Cardiac muscle cell (in vitro differentiated cells and primary cell): ENCODE measurements around the gene RBM5. TPM values are rescaled to one million over a fixed set of nuclear protein-coding genes. Genes with fewer than 3 reads are reported as not detected.

ENCODE experiments used
- DNase-seq, 2 donors: peaks; one replicate each; pipeline versions ENCODE4 v3.0.0 to v3.0.0-alpha.2; 2010 to 2017; ENCODE audit warnings: low read depth in 1 of 2, low spot score in 1 of 2
- H3K27ac ChIP-seq: fragments of 200-600 bp; sonication (generic); 2 replicates; pipeline ENCODE4 v1.5.1; 2016
- H3K27me3 ChIP-seq: fragments of 200-600 bp; sonication (generic); 2 replicates; pipeline ENCODE4 v1.6.0; 2016; ENCODE audit warnings: control low read depth
- H3K36me3 ChIP-seq: fragments of 200-600 bp; sonication (generic); 2 replicates; pipeline ENCODE4 v1.5.1; 2016; ENCODE audit warnings: control low read depth
- H3K4me1 ChIP-seq: fragments of 200-600 bp; sonication (generic); 2 replicates; pipeline ENCODE4 v1.8.1; 2017; ENCODE audit warnings: low read depth, mild to moderate bottlenecking, mixed run types
- H3K4me3 ChIP-seq: fragments of 200-600 bp; sonication (generic); 2 replicates; pipeline ENCODE4 v1.5.1; 2016; ENCODE audit warnings: mild to moderate bottlenecking
- H3K9me3 ChIP-seq: fragments of 200-600 bp; sonication (generic); 2 replicates; pipeline ENCODE4 v1.5.1; 2017; ENCODE audit warnings: low read depth, mild to moderate bottlenecking, control low read depth
- polyA plus RNA-seq: library from polyadenylated mRNA; unstranded; fragments of >200 nt; fragmentation: Nextera tagmentation; extraction: Ambion mirVana; gene quantifications from 2 replicates; pipeline ENCODE4 v1.2.1, GENCODE V29; 2016
- total RNA-seq: library from RNA; depleted of rRNA; stranded (reverse); fragments of >200 nt; gene quantifications from 2 replicates; pipeline ENCODE4 v1.2.3, GENCODE V29; 2016
- TF ChIP-seq, protein P1 (sequence below): IDR thresholded peaks from 2 replicates; pipeline ENCODE4 v1.5.1; 2012; ENCODE audit warnings: low read depth, mild to moderate bottlenecking, low read length

Gene RBM5
- total and polyA plus RNA-seq, 2 experiments from 2014 or later: 130 to 439 TPM

DNA sequence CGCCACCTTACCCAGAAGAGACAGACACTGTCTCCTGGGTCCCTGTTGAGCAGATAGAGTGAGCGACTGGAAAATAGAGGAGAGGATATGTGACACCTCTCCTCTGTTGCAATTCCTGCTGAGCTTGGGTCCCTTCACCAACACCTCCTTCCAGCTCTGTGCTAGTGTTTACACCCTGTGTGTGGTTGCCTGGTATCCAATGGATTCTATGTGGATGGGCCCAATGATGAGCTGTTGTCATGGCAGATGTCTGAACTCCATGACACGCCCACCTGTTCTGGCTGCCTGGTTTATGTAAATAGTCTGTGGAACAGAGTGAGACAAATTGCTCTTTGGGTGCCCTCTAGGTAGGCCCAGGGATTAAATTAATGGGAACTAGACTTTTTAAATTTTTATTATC, 23.7 kb downstream of the RBM5 start:
- TF ChIP-seq, protein P1, sequence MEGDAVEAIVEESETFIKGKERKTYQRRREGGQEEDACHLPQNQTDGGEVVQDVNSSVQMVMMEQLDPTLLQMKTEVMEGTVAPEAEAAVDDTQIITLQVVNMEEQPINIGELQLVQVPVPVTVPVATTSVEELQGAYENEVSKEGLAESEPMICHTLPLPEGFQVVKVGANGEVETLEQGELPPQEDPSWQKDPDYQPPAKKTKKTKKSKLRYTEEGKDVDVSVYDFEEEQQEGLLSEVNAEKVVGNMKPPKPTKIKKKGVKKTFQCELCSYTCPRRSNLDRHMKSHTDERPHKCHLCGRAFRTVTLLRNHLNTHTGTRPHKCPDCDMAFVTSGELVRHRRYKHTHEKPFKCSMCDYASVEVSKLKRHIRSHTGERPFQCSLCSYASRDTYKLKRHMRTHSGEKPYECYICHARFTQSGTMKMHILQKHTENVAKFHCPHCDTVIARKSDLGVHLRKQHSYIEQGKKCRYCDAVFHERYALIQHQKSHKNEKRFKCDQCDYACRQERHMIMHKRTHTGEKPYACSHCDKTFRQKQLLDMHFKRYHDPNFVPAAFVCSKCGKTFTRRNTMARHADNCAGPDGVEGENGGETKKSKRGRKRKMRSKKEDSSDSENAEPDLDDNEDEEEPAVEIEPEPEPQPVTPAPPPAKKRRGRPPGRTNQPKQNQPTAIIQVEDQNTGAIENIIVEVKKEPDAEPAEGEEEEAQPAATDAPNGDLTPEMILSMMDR: no peak
- Histone ChIP-seq H3K4me3 (no peak overlapping the region), H3K4me1 (no peaks in the 10 kb centered on the region), H3K36me3 (peaks cover 93% of the 10 kb centered on the region), H3K27ac (peak overlapping the region; percentile 6), H3K9me3 (no peaks in the 10 kb centered on the region), H3K27me3 (no peaks in the 10 kb centered on the region)
- DNase-seq: no peak

DNA sequence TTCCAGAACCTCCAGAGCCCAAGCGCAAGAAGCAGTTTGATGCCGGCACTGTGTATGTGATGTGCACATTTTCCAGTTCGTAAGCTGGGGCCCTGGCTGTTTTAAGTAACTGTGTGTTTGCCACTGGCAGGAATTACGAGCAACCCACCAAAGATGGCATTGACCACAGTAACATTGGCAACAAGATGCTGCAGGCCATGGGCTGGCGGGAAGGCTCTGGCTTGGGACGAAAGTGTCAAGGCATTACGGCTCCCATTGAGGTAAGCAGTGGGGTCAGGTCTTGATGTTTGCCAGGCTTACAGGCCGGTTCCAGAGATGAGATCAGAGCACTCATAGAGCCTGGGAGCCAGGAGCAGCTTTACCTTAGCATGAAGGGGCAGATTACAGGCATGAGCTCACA, 28.4 kb downstream of the RBM5 start:
- Histone ChIP-seq H3K9me3 (no peaks in the 10 kb centered on the region), H3K27me3 (no peaks in the 10 kb centered on the region), H3K36me3 (peaks cover 68% of the 10 kb centered on the region), H3K4me3 (no peak overlapping the region), H3K27ac (peak overlapping the region; percentile 61), H3K4me1 (no peaks in the 10 kb centered on the region)
- DNase-seq: no peak
- TF ChIP-seq, protein P1: no peak

DNA sequence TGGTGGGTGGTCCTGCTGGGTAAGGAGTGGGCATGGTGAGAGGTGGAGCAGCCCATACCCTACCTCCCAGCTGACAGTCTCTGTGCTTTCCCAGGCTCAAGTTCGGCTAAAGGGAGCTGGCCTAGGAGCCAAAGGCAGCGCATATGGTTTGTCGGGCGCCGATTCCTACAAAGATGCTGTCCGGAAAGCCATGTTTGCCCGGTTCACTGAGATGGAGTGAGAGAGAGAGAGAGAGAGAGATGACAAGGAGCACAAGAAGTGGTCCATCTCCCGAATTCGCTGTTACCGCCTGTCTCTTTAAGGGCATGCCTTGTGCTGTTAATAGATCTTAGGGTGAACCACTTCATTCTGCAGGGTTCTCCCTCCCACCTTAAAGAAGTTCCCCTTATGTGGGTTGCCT, 29.5 kb downstream of the RBM5 start:
- no peak for DNase-seq
- Histone ChIP-seq H3K4me3 (no peak overlapping the region), H3K9me3 (no peaks in the 10 kb centered on the region), H3K27ac (peak overlapping the region; percentile 29), H3K27me3 (no peaks in the 10 kb centered on the region), H3K4me1 (no peaks in the 10 kb centered on the region), H3K36me3 (peaks cover 59% of the 10 kb centered on the region)
- TF ChIP-seq, protein P1: no peak

DNA sequence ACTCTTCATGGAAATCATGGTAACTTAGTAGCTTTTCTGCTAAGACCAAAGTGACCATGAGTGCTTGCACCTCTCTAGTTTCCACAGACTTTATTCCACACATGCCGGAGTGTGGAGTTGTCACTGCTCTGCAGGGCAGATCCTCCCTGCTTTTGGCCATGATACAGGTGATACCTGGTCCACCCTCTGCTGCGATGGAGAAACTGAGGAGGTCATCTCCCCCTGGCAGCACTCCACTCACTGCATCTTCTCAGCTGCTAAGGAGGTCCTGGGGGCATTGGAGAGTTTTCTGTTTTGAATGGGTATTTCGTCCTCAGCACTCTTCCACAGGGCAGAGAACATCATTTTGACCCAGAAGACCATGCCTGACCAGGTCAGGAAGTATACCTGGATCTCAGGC, 31.1 kb downstream of the RBM5 start:
- TF ChIP-seq, protein P1: no peak
- Histone ChIP-seq H3K4me3 (no peak overlapping the region), H3K9me3 (no peaks in the 10 kb centered on the region), H3K36me3 (peaks cover 43% of the 10 kb centered on the region), H3K27ac (peak overlapping the region; percentile 19), H3K4me1 (peaks cover 10% of the 10 kb centered on the region), H3K27me3 (no peaks in the 10 kb centered on the region)
- DNase-seq: no peak

DNA sequence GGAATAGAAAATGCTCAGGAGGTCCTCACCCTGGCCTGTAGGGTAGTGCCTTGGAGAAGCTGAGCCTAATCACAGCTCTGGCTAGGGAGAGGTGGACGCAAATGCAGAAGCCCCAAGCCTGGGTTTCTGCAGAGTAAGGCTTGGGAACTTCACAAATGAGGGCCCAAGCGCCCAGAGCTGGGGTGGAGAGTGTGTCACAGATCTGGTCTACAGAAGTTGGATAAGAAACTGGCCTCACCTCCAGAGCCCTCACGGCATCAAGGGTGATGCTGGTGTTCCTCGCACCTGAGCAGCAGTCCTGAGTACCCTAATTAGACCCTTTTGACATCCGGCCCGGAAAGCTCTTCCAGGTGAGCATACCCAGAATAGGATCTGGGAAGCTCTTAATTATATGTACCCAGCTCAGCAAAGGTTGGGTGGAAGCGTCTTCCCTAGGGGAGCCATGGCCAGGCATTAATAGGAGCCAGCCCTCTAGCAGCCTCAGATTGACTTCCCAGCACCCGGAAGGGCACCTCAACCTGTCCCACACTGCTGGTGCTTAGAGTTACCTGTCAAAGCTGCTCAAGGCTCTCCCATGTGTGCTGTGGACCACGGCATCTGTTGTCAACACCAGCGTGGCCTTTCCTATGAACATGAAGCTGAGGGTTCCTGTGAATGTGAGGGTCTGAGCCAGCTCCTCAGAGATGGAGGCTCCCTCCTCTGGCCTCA, 31.8 kb downstream of the RBM5 start:
- no peak for DNase-seq
- H3K27me3 ChIP-seq: no peaks in the 10 kb centered on the region
- no peak overlapping the region for H3K4me3 ChIP-seq
- H3K9me3 ChIP-seq: no peaks in the 10 kb centered on the region
- peak overlapping the region; percentile 52 for H3K27ac ChIP-seq
- H3K4me1 ChIP-seq: peaks cover 15% of the 10 kb centered on the region
- peaks cover 36% of the 10 kb centered on the region for H3K36me3 ChIP-seq
- TF ChIP-seq, protein P1: no peak
